Left ventricle myocardium superior (tissue), 1 donor: ENCODE data around the gene LCN2. TPM values are rescaled to one million over a fixed set of nuclear protein-coding genes. Genes with fewer than 3 reads are reported as not detected.
"Not testable (repeated sequence)": the region's sequence is repeated elsewhere in the genome, so short reads cannot be mapped to it uniquely, and the experiment has no call there.

Experiments
- ATAC-seq: fragments of 200-7000 bp; cut with Tn5 transposase; one replicate; pipeline ENCODE4 v1.9.1; 2020; ENCODE audit warnings: mild to moderate bottlenecking, moderate library complexity
- DNase-seq: peaks from one replicate; pipeline ENCODE4 v3.0.0-alpha.2; 2020
- intact Hi-C: fragments of 100-400 bp; cut with micrococcal nuclease; formaldehyde crosslinking; loops from one replicate; pipeline ENCODE4 v1.11.0; 2022
- total RNA-seq: library from RNA; stranded (reverse); fragmentation: NEBNext Ultra II Directional; extraction: Animal tissue kit (Norgen Biotek cat#: 25700); gene quantifications from one replicate; pipeline ENCODE4 v1.2.1, GENCODE V29; 2021
- donor health status: DM: no; HTN: yes; CAD: no; lungs with severe emphysema.

LCN2 gene
- total RNA-seq, 1 donor from 2014 or later = 0.32 TPM

DNA sequence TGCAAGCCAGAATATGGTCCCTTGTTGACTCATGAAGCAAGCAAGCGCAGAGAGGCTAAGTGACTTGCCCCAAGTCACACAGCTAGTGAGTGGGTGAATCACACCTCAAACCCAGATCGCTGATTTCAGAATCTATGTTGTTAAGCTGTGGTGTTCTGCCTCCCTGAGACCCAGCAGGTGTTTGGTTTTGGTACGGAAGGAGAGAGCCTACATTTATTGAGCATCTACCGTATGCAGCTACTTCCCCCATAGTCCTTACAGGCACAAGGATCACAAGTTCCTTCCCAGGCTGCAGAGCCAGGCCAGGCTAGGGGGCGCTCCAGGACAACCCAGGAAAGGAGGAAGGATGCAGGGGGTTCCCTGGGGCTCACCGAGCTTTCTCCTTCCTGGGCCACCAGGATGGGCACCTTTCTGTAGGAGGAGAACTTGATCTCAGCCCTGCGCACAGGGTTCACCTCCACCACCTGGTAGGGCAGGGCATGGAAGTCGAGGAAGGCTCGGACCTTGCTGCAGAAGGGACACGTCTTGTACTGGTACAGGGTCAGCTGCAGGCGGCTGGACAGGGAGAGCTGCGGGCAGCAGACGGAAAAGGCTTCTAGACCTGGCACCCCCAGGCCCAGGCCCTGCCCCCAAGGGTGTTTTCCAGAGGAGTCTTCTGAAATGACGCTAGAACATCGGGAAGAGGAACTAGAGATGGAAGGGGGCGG is 24.2 kb upstream of the LCN2 start:
- no peak for ATAC-seq

DNA sequence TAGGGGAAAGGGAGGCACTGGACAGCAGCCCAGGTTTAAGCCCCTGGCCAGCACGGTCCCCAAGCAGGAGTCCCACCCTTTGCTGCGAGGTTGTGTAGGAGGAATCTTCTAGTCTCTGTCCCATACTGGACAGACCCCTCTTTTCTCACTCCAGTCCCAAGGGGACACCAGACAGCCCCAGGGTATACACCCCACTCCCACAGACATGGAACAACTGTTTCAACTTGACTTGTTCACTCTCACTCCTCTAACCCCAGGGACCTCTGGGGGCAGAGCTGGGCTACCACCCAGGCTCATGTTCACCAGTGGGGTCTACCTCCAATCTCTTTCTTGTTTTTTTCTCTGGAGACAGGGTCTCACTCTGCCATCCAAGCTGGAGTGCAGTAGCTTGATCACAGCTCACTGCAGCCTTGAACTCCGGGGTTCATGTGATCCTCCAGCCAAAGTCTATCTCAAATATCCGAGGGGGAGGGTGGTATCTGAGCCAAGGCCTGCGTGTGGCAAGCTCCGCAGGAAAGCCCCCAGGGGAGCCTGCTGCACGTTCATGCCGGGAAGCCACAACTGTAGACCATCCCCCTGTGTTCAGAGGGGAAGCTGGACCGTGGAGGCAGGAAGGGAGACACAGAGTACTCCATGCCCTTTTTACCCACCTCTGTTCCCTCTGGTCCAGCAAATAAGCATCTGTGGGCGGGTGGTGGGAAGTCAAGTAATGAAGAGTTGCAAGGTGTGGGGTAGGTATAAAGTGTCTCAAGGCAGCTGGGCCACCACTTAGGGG is 23.5 kb upstream of the LCN2 start:
- DNase-seq (peak; percentile 29), ATAC-seq (no peak)
- intact Hi-C loops = no loop called here

More for the DNA sequence above, 24.2 kb upstream of the LCN2 start:
- intact Hi-C loops = no loop called here
- DNase-seq = peak; percentile 76

DNA sequence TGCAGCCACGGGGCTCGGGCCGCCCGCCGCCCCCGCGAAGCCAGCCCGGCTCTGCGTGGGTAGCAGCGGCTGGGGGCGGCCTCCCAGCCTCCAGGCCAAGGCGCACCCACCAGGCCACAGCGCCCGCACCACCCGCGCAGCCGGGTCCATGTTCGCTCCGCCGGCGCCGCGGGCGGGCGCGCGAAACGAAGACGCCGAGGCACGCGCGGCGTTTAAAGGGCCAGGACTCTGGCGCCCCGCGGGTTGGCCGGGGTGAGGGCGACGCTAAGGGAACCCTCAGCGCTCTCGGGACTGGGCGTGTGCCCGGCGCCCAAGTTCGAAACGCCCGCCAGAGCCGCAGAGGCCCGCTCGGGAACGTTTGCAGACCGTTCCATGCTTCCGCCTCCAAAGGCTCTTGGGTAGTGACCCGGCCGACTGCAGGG is 21.7 kb upstream of the LCN2 start, which contains the start of gene PTGES2:
TSS of gene PTGES2 (minus strand) at position 162 of the 422 bp plus-strand sequence. CDS start at position 150, 12 bp downstream.
- intact Hi-C loops = no loop called here
- ATAC-seq (peak; percentile 86), DNase-seq (peak; percentile 93)

DNA sequence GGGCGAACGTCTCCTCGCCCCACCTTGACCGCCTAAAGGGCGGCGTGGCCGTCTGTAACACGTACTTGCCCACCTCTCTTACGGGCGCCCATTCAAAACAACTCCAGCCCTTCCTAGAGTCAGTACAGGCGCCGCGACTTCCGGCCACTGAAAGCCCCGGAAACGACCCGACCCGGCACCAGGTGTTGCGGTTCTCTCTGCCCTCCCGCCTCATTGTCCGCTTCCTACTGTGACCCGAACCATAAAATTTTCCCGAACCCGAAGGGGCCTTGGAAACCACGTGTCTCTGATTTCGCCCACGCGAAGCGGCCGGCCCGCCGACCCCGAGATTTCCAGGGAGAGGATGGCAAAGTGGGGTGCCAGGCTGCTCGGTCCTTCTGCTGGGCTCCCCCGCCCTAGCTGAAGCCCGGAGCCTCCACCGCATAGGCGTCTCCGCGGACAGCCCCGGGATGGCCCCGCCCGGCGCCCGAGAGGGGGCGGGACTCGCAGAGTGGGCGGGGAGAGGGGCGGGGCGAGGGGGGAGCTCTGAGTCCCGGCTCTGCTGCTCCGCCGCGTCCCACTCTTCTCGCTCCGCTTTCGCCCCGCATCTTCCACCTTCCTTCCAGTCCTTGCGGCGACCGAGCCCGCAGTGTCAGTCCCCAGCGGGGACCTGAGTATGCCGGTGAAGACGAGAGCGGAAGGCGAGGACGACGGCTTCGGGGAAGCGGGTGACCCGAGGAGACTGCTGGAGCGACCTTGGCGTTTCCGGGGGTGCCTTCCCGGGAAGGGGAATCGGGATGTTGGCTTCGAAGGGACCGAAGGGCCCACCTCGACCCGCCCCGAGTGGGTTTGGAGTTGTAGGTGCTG is 21.0 kb upstream of the LCN2 start:
- ATAC-seq (peak; percentile 89), DNase-seq (peak; percentile 90)
- intact Hi-C loops = no loop called here

DNA sequence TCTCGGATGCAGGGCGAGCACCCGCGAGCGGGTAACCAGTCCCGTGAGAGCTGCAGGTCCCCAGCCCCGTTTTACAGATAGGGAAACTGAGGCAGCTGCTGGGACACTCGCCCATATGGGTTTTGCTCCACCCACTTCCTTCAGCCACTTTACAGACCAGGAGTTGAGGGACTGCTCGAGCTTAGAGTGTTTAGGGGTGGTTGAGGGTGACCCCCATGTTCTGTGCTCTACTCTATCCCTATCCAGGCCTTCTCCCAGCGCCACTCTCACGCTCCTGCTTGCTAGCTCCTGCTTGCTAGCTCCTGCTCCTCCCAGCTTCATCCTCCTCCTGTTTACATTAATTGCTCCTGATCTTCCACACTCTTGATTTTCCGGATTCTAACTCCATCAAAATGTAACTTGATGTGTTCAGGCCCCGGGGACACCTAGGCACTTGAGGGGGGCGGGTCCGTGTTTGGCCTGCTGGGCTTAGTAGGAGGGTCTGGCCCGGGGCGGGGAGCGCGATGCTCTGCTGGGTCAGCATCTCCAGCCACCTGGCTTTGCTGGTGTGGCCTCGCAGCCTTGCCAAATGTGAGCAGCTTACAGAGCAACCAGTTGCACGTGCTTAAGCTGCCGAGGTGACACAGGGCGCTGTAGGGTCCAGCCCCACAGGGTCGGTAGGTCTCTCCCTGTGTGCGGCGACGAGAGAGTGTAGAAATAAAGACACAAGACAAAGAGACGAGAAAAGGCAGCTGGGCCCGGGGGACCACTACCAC is 20.2 kb upstream of the LCN2 start:
- no peak for ATAC-seq
- intact Hi-C loops = no loop called here
- peak; percentile 34 for DNase-seq

DNA sequence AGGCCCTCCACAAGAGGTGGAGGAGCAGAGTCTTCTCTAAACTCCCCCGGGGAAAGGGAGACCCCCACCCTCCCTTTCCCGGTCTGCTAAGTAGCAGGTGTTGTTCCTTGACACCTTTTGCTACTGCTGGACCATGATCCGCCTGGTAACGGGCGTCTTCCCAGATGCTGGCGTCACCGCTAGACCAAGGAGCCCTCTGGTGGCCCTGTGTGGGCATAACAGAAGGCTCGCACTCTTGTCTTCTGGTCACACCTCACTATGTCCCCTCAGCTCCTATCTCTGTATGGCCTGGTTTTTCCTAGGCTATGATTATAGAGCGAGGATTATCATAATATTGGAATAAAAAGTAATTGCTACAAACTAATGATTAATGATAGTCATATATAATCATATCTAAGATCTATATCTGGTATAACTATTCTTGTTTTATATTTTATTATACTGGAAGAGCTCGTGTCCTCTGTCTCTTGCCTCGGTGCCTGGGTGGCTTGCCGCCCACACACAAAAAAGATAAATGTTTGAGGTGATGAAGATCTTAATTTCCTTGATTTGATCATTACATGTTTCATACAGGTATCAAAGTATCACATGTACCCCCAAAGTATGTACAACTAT is 19.2 kb upstream of the LCN2 start:
- intact Hi-C loops, ATAC-seq: not testable (repeated sequence)
- DNase-seq = peak; percentile 68

DNA sequence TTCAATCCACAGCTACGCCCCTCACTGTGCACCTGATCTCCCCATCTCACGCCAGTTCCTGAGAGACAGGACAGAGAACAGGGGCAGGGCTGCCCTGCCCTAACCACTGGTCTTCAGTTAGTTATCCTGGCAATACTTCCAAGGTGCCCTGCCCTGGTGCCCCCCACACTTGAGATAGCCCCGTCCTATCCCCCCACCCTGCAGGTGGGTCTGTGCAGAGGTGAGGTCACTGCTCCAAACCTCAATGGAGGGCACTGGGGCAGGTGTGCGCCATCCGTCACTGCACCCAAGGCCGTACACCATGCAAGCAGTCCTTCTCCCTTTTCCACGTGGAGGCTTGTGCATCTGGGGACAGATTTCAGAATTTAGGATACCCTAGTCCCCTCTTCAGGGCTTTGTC is 18.6 kb upstream of the LCN2 start:
- DNase-seq = peak; percentile 28
- ATAC-seq, intact Hi-C loops: not testable (repeated sequence)

DNA sequence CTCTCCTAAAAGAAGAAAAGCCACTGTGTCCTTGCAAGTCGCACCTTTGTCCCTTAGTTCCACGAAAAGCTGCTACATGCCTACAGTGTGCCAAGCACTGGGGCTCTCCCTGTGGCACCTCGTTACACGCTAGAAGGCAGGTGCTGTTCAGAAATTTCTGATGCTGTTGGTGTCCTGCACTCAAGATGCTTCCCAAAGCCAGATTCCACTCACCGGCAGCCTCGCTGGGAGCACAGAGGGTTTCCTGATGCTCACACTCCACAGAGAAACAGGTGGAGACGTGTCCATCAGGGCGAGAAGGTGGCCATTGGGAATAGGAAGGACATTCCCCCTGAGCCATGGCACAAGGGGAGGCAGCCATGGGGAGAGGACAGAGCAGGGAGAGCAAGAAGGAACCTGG is 17.9 kb upstream of the LCN2 start:
- peak; percentile 17 for DNase-seq
- intact Hi-C loops, ATAC-seq: not testable (repeated sequence)

DNA sequence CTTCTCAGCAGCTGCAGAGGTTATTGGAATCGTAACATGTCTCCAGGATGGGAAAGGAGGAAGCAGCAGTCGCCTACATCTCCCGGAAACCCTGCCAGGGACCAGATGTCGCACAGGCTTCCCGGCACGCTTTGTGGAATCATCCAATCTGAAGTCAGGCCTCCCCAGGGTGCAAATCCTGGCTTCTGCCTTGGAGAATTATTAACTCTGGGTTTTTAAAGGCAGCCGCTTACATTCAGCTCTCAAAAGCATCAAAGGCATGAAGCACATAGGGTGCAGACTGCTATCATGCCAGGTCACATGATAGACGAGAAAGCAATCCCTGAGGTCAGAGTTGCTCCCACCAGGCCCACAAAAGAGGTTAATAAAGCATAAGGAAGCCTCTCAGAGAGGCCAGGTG is 17.1 kb upstream of the LCN2 start:
- ATAC-seq, intact Hi-C loops: not testable (repeated sequence)
- peak; percentile 69 for DNase-seq

DNA sequence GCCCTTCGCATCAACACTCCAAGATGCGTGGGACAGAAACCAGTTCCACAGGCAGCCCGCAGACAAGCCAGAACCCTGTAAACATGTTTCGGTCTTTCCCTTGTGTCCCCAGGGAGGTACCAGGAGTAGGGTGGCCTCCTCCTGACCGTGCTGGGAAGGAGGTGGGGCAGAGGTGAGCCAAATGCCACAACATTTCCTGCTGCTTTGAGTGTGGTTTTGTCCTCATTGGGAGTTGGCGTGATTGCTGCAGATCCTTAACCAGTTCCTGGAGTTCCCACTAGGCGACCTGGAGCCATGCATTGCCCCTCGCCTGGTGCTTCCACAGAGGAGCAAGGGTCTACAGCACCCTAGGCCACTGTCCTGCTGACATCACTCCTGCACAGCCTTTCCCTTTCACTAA is 13.7 kb upstream of the LCN2 start:
- ATAC-seq, intact Hi-C loops, DNase-seq: not testable (repeated sequence)

DNA sequence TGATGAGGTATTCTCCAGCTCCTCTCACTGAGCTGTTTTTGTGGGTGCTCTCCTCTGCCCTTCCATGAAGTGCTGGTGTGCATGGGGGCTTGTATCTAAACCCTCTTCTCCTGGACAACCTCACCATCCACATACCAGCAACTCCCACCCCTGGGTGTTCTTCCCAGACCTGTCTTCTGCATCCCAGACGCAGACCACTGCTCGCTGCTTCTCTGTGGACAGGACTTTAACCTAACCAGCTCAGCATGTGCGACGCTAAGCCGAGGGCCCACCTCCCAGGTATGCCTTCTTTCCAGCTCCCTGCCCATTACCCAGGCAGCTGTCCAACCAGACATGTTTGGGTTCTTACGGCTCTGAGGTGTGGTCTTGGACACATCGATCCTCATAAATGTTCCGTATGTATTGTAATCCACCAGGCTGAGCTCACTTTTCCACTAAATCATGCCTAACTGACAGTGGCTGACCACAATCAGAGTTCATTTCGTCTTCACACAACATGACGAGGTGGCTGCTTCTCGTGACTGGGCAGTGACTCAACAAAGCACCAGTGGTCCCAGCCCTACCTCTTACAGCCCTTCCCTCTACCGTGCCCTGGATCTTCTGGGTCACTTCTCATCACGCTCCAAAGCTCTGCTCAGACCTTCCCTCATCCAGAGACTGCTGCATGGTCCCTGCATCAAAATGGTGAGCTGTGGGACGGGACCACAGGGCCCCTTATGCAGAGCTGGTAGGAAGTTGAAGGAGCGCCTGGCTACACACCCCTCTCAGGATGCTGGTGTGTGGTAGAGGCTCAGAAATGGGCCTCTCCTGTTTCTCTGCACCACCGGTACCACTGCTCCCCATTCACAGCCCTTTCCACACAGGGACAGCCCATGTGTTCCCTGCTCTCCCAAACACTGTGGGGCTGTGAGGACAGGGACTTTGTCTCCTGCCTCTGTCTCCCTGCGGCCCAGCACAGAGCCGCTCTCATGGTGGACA is 12.1 kb upstream of the LCN2 start:
- ATAC-seq (no peak), DNase-seq (no peak)
- intact Hi-C loops = no loop called here

DNA sequence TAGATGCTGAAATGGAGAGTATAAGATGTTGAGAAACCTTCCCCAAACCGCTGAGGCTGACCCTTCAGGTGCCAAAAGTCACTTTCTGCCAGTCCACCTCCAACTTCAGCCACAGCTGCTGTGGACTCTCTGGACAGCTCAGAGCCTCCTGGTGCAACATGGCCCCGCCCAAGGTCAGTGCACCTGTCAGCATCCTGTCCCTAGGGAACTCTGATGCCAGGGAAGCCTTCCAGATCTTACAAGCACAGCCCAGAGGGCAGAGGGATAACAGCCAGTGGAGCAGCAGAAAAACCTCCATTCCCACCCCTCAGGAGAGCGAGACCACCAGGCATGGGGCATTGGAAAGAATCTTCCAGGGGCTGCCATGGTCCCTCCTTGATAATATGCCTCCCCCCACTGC is 11.3 kb upstream of the LCN2 start:
- intact Hi-C loops = no loop called here
- DNase-seq = no peak
- ATAC-seq = no peak

DNA sequence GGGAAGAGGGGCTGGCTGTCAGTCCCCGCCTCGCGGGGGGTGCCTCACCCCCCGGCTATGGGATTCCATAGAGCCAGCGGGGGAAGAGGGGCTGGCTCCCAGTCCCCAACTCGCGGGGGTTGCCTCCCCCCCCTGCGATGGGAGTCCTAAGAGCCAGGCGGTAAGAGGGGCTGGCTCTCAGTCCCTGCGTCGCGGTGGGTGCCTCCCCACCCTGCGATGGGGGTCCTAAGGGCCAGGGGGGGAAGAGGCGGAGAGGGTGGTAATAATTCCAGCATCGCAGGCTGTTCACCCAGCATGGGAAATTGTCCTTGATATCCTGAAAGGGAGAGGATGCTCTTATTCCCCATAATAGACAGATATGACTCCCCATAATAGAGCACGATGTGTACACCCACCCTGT is 9.6 kb upstream of the LCN2 start:
- ATAC-seq (no peak), DNase-seq (no peak)
- intact Hi-C loops = no loop called here

DNA sequence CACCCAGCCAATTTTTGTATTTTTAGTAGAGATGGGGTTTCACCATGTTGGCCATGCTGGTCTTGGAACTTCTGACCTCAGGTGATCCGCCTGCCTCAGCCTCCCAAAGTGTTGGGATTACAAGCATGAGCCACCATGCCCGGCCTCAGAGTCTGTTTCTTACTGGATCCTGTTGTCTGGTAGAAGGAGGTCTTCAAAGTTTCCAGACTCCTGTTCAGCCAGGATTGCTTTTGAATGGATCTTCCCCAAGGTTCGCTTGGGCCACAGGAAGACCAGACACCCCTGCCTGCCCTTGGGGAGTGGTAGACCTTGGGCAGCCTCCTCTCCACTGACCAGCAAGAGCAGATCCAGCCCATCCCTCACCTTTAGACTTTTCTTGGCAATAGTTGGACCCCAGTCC is 7.6 kb upstream of the LCN2 start:
- intact Hi-C loops = no loop called here
- DNase-seq = no peak
- no peak for ATAC-seq

DNA sequence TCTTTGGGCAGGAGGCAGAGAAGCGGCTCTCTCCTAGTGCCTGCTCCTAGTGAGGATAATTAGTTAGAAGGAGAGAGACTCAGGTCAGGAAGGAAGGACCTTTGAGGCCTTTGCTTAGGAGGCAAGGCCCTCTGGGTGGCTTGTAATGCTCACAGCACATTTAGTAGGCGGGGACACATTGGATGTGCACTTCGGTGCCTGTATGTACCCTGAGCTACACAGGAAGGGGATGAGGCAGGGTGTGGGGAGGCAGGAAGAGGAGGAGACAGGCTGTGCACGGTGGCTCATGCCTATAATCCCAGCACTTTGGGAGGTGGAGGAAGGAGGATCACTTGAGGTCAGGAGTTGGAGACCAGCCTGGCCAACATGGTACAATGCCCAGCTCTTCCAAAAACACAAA is 7.2 kb upstream of the LCN2 start:
- intact Hi-C loops = no loop called here
- DNase-seq (no peak), ATAC-seq (peak; percentile 64)

DNA sequence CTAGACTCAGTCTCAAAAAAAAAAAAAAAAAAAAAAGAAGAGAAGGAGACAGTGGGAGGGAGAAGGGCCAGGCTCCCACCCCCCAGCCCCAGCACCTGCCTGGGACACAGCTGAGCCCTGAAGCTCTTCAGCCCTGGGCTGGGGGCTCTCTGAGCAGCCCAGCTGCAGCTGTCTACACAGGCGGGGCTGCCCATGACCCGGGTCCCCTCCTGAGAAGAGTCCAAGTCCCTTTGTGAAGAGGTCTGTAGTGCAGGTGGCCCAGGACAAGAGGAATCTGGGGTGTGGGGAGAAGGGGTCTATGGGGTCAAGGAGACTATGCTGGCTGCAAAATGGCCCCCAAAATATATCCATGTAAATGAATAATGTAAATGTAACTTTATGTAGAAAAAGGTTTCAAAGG is 6.7 kb upstream of the LCN2 start:
- DNase-seq (no peak), ATAC-seq (no peak)
- intact Hi-C loops = no loop called here

DNA sequence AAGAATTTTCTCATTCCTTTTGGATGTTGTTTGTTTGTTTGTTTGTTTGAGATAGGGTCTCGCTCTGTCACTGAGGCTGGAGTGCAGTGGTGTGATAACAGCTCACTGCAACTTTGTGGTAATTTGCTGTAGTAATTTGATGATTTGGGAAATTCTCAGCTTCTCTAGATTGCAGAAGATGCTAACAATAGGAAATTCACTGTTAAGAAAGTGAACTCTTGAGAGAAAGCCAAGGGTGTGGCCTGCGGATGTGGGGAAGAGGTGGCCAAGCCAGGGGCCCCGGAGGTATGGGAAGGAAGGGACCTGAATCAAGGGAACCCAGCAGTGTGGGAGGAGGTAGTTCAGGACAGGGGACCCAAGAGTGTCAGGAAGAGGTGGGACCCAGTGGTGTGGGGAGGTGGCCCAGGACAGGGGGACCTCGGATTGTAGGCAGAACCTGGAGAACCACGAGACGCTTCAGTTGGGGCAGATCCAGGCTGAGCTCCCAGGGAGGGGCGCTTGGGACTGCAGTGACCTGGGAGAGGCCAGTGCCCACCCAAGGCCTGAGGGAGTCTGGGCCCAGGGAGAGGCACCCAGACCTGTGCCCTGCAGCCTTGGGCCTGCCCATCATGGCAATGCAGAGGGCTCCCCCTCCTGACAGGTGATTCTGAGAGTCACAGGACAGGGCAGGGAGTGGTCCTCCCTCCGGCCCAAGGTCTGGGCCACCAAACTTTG is 5.6 kb upstream of the LCN2 start:
- intact Hi-C loops = no loop called here
- no peak for DNase-seq
- ATAC-seq = peak; percentile 44
